Adipocyte (in vitro differentiated cells): ENCODE data around the gene TFPT.

Source experiments
- DNase-seq: peaks from one replicate; pipeline ENCODE4 v3.0.0-alpha.2; 2015; ENCODE audit warnings: low read depth
- H3K27me3 ChIP-seq: replicated peaks from 2 replicates; pipeline ENCODE4 v1.7.0; 2013; ENCODE audit warnings: mild to moderate bottlenecking, low read length, moderate library complexity; ENCODE audit not compliant: control insufficient read depth, insufficient read depth
- H3K36me3 ChIP-seq: 2 replicates; pipeline ENCODE4 v1.7.0; 2013; ENCODE audit warnings: low read length, mild to moderate bottlenecking, moderate library complexity; ENCODE audit not compliant: control insufficient read depth, insufficient read depth, severe bottlenecking
- H3K4me1 ChIP-seq: 2 replicates; pipeline ENCODE4 v1.7.0; 2013; ENCODE audit warnings: mild to moderate bottlenecking, low read length, moderate library complexity; ENCODE audit not compliant: control insufficient read depth, insufficient read depth
- H3K4me3 ChIP-seq: 2 replicates; pipeline ENCODE4 v1.7.0; 2013; ENCODE audit warnings: mild to moderate bottlenecking, low read length, moderate library complexity
- H3K9ac ChIP-seq: 2 replicates; pipeline ENCODE4 v1.7.0; 2013; ENCODE audit warnings: mild to moderate bottlenecking, low read length, moderate library complexity
- H3K9me3 ChIP-seq: 2 replicates; pipeline ENCODE4 v1.7.0; 2013; ENCODE audit warnings: mild to moderate bottlenecking, low read length, moderate library complexity; ENCODE audit not compliant: control insufficient read depth

TFPT gene, protein sequence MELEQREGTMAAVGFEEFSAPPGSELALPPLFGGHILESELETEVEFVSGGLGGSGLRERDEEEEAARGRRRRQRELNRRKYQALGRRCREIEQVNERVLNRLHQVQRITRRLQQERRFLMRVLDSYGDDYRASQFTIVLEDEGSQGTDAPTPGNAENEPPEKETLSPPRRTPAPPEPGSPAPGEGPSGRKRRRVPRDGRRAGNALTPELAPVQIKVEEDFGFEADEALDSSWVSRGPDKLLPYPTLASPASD

DNA sequence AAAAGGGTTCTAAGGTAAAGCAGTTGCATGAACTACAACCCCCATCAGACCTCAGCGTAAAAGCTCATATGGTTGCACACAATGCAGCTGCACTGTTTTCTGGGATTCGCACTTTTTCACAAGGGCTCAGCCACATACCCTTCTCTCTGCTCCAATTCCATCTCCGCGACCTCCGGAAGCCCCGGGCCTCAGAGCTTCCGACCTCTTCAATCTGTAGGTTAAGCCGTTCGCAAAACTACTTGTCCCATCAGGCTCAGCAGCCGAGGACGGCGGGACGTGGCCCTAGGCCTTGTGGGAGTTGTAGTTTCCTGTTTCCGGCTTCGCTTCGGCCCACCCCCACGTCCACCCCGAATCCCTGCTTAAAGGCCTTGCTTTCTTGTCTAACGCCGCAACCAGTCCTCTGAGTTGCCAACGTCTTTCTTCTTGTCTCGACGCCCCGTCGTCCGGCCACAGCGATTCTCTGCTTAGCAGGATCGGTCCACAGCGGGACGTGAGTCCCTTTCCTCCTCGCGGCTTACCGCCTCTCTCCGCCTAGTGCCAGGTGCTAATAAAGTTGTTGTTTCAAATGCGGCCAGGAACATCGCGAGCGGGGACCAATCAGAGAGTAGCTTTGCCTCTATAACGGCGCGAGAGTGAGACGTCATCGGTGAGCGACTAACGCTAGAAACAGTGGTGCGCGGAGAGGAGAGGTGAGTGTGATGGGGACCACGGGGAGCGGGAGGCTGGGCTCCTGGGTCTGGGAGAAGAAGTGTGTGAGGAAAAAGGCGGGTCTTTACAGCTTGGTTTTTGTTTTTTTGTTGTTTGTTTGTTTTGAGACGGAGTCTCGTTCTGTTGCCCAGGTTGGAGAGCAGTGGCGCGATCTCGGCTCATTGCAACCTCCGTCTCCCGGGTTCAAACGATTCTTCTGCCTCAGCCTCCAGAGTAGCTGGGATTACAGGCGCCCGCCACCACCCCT lies at the start of gene TFPT, which contains the start of gene PRPF31:
Gene TFPT (minus strand): TSS at position 549 of the 955 bp plus-strand sequence. CDS start 388 bp downstream, at position 161.
Gene PRPF31 (plus strand): TSS at position 646 of the 955 bp plus-strand sequence. CDS start 2,525 bp downstream, outside the sequence.
- Histone ChIP-seq H3K9me3 (no peaks in the 10 kb centered on the region), H3K36me3 (peaks cover 27% of the 10 kb centered on the region), H3K27me3 (no peaks in the 10 kb centered on the region), H3K9ac (peak within 1 kb of the TSS; percentile 93), H3K4me1 (peaks cover 12% of the 10 kb centered on the region), H3K4me3 (peak within 1 kb of the TSS; percentile 90)
- DNase-seq: peak; percentile 100

GRCh38 chr19:54165222-54165621 lies 49.8 kb upstream of the TFPT start:
- Histone ChIP-seq H3K4me3 (no peak overlapping the region), H3K9ac (no peak overlapping the region), H3K9me3 (no peaks in the 10 kb centered on the region), H3K36me3 (no peaks in the 10 kb centered on the region), H3K27me3 (peaks cover 18% of the 10 kb centered on the region), H3K4me1 (peaks cover 7% of the 10 kb centered on the region)
- DNase-seq: no peak

DNA sequence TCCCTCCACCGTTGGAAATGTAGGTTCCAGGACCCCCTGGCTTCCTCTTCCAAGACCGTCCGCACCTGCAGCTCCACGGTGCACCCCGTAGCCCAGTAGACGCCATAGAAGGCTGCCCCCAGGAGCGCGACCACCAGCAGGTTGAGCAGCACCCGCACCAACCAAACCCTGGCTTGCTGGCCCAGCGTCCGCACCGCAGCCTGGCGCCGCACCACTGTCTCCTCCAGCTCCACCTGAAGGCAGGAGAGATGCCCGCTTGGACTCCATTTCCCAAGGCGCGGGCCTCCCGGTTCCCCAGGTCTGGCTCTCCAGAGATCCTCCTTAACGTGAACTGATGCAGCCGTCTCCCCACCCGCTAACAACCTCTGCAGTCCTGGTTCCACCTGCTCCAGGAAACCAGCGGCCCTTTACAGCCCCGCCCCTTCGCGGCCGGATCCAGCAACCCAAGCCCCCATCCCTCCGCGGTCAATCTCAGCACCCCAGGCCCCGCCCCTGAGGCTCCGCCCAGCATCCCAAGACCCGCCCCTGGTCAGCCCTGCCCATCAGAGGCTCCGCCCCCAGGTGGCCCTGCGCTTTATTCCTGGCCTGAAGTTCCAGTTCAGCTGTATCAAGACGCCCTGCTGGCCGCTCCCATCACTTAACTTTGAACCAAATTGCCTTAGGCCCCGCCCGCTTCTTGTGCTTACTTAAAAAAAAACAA lies 49.1 kb upstream of the TFPT start:
- Histone ChIP-seq H3K4me1 (peaks cover 9% of the 10 kb centered on the region), H3K9ac (no peak overlapping the region), H3K36me3 (no peaks in the 10 kb centered on the region), H3K27me3 (peaks cover 18% of the 10 kb centered on the region), H3K4me3 (no peak overlapping the region), H3K9me3 (no peaks in the 10 kb centered on the region)
- DNase-seq: peak; percentile 80

DNA sequence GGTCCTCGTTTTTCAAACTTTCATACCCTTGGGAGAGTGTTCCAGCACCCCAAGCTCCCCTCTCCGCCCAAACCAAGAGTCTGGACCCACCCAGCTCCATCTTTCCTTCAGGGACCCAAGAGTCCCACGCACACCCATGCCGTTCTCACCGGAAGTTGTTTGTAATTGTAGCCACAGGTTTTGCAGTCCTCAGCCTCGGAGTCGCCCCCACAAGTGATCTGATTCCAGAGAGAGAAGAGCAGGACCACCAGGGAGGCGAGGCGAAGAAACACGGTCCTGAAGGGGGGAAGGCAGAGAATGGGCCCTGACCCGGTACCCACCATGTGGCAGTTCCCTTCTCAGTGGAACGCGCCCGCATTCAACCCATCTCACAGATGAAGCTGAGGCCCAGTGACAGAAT lies 47.4 kb upstream of the TFPT start:
- H3K4me3 ChIP-seq: peak overlapping the region; percentile 71
- no peak for DNase-seq
- H3K4me1 ChIP-seq: peaks cover 20% of the 10 kb centered on the region

DNA sequence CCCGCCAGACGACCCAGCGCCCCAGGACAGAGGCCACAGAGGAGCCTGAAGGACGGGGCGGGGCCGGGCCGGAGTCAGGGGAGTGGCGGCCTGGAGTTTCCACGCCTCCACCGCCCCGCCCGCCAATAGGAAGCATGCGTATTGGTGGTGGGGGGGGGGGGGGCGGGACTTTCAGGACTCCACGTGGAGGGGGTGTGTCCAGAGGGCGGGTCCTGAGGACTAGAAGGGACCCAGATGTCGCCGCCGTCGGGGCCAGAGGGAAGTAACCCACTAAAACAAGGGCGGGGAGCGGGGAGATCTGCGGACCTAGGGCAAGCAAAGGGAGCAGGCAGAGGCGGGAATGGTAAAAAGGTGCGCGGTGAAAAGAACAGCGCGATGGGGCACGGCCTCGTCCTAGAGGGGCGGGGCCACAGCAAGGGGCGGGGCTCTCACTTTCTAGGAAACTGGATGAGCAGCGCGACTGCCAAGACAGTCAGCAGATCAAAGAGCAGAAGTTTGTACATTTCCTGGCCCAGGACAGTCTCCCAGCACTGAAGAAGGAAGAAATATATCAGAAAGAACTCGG lies 46.9 kb upstream of the TFPT start:
- Histone ChIP-seq H3K4me3 (peak overlapping the region; percentile 71), H3K36me3 (peaks cover 9% of the 10 kb centered on the region), H3K4me1 (peaks cover 20% of the 10 kb centered on the region), H3K9me3 (no peaks in the 10 kb centered on the region), H3K9ac (no peak overlapping the region), H3K27me3 (peaks cover 18% of the 10 kb centered on the region)
- peak; percentile 42 for DNase-seq

More for the DNA sequence above, 47.4 kb upstream of the TFPT start:
- Histone ChIP-seq H3K9ac (no peak overlapping the region), H3K9me3 (no peaks in the 10 kb centered on the region), H3K27me3 (peaks cover 18% of the 10 kb centered on the region), H3K36me3 (peaks cover 4% of the 10 kb centered on the region)

DNA sequence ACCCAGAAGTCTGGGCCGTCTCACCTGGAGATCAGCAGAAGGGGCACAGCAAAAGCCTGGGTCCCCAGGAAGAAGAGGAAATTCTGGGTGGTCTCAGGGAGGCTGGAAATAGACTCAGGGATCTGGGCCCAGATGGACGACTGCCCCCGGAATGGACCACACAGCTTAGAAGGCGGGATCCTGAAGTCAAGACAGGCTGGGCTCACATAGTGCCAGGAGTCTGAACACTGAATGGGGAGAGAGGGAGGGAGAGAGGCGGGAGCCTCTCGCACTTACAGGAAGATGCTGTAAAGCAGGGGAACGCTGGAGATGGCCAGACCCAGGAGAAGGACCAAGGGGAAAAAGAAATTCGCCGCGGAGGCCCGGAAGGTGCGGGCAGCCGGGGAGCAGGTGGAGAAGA lies 45.4 kb upstream of the TFPT start:
- H3K36me3 ChIP-seq: peaks cover 23% of the 10 kb centered on the region
- H3K4me1 ChIP-seq: peaks cover 20% of the 10 kb centered on the region
- H3K9ac ChIP-seq: peak overlapping the region; percentile 82
- H3K9me3 ChIP-seq: no peaks in the 10 kb centered on the region
- H3K27me3 ChIP-seq: peaks cover 18% of the 10 kb centered on the region
- DNase-seq: no peak
- peak overlapping the region; percentile 85 for H3K4me3 ChIP-seq

DNA sequence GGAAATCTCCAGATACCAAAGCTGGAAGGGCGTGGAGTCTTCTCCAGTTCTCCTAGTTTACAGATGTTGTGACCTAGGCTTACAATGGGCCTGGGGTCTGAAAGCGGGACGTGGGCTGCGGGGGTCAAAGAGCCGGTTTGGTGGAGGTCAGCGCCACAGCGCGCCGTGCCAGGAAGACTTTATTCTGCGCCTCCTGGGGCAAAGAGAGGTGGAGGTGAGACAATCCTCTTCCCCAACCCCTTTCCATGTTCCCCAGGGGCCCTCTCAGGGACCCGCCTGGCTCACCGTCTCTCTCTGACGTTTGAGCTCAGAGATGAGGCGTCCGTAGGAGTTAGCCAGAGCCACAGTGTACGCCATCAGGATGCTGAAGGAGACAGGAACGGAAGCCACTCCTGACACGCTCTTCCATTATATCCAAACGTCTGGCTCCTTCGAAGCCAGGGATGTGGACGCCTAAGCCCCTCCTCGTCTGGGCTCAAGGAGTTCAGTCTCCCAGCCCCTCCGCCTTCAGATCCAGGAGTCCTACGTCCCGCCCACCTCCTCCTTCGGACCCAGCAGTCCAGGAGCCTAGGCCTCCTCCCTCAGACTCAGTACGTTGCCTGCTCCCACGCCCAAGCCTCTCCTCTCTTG lies 44.8 kb upstream of the TFPT start:
- H3K36me3 ChIP-seq: peaks cover 28% of the 10 kb centered on the region
- H3K4me3 ChIP-seq: peak overlapping the region; percentile 85
- peaks cover 20% of the 10 kb centered on the region for H3K4me1 ChIP-seq
- H3K27me3 ChIP-seq: peaks cover 13% of the 10 kb centered on the region
- peak overlapping the region; percentile 82 for H3K9ac ChIP-seq
- peak; percentile 61 for DNase-seq
- H3K9me3 ChIP-seq: no peaks in the 10 kb centered on the region

DNA sequence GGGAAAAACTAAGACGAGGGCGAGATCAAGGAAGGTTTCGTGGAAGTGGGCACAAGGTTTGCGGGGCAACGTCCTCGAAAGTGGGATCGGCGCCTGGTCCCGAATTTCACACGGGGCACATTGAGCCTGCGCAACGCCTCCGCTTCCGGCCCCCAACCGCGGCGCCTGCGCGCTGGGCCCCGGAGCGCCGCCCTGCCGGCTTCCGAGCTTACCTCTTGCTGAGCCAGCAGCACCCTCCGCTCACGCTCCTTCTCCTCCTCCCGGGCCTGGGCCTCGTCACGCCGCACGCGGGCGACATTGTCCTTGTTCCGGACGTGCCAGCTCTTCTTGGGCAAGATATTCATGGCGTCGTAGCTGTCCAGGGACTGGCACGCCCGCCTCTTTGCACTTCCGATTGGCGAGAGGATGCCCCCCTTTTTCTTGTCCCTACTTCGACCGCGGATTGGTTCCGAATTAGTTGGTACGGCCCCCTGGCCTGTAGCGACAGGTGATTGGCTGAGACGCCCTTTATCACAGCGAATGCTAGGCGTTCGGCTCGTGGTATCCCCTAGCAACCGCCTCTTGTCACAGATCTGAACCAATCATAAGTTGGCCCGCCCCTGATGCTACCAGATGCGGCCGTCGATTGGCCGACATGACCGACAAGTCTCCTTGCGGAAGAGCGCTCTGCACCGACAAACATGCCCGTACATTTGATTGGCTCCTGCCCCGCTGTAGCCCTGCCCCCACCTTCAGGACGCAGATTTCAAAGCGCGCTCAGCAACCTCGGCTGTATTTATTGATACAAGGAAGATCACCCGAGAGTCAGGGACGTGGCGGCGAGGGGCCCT lies 44.1 kb upstream of the TFPT start, which contains the start of gene LENG1:
Gene LENG1 (minus strand): TSS at position 370 of the 830 bp plus-strand sequence. CDS start 26 bp downstream, at position 344.
- Histone ChIP-seq H3K4me3 (peak within 1 kb of the TSS; percentile 85), H3K4me1 (peaks cover 26% of the 10 kb centered on the region), H3K9me3 (no peaks in the 10 kb centered on the region), H3K27me3 (peaks cover 6% of the 10 kb centered on the region), H3K36me3 (peaks cover 35% of the 10 kb centered on the region), H3K9ac (peak within 1 kb of the TSS; percentile 91)
- peak; percentile 100 for DNase-seq

- peak; percentile 58 for DNase-seq
- Histone ChIP-seq H3K9me3 (no peaks in the 10 kb centered on the region), H3K9ac (peak overlapping the region; percentile 91)
Observed at GRCh38 chr19:54158812-54159351, 43.4 kb upstream of the TFPT start.

More at GRCh38 chr19:54158812-54159351, 43.4 kb upstream of the TFPT start:
- Histone ChIP-seq H3K4me1 (peaks cover 32% of the 10 kb centered on the region), H3K4me3 (peak overlapping the region; percentile 85), H3K36me3 (peaks cover 42% of the 10 kb centered on the region), H3K27me3 (no peaks in the 10 kb centered on the region)
